Measurements from ENCODE around the gene NUDCD2. TPM values are rescaled to one million over a fixed set of nuclear protein-coding genes. Genes with fewer than 3 reads are reported as not detected.
A peak's percentile ranks its signal among the peaks of the same experiment; 100 is the strongest.

Gene NUDCD2
- total RNA-seq, 2 donors from 2014 or later, result 50.2 to 58.0 TPM

GRCh38 chr5:163497315-163497714 lies 37.4 kb upstream of the NUDCD2 start:
- Mint-ChIP-seq H3K36me3 (ENCODE audit: insufficient read depth in 2 of 2) (peaks cover 0 to 2% of the 10 kb centered on the region in 2 donors), H3K27me3 (ENCODE audit: low read depth) (no peaks in the 10 kb centered on the region), H3K27ac (no peak overlapping the region), H3K9me3 (no peaks in the 10 kb centered on the region), H3K4me1 (ENCODE audit: low read depth) (no peaks in the 10 kb centered on the region), H3K4me3 (no peak overlapping the region)
- ATAC-seq (replicated peaks in 1 of 2) (no peak), DNase-seq (no peak)

GRCh38 chr5:163496286-163496685 lies 36.4 kb upstream of the NUDCD2 start:
- ATAC-seq (replicated peaks in 1 of 2), result no peak
- H3K27me3 Mint-ChIP-seq (ENCODE audit: low read depth), result no peaks in the 10 kb centered on the region
- no peak overlapping the region for H3K4me3 Mint-ChIP-seq
- H3K27ac Mint-ChIP-seq, result no peak overlapping the region
- no peak for DNase-seq
- no peaks in the 10 kb centered on the region for H3K9me3 Mint-ChIP-seq
- peaks cover 4 to 6% of the 10 kb centered on the region in 2 donors for H3K36me3 Mint-ChIP-seq (ENCODE audit: insufficient read depth in 2 of 2)
- H3K4me1 Mint-ChIP-seq (ENCODE audit: low read depth), result no peaks in the 10 kb centered on the region

DNA sequence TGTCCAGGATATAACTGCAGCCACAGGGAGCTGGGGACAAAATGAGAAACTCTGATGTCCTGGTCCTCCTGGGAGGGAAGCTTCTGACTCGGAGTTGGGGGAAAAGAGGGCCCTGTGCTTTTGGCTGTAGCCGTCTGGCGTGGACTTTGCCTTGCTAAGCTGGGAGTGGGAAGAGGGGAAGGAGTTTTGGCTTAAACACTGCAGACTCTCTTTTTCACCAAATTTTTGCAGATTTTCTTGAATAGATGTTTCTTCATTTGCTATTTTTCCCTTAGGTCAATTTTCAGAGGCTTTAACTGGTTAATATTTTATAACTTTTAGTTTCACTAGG lies 29.8 kb upstream of the NUDCD2 start:
- H3K27ac Mint-ChIP-seq, result no peak overlapping the region
- no peak overlapping the region for H3K4me3 Mint-ChIP-seq
- no peak for ATAC-seq (replicated peaks in 1 of 2)
- peaks cover 13 to 36% of the 10 kb centered on the region in 2 donors for H3K36me3 Mint-ChIP-seq (ENCODE audit: insufficient read depth in 2 of 2)
- H3K9me3 Mint-ChIP-seq, result no peaks in the 10 kb centered on the region
- DNase-seq, result no peak
- H3K4me1 Mint-ChIP-seq (ENCODE audit: low read depth), result no peaks in the 10 kb centered on the region
- no peaks in the 10 kb centered on the region for H3K27me3 Mint-ChIP-seq (ENCODE audit: low read depth)

GRCh38 chr5:163489055-163489744 lies 29.3 kb upstream of the NUDCD2 start:
- Mint-ChIP-seq H3K4me3 (no peak overlapping the region), H3K27ac (no peak overlapping the region), H3K4me1 (ENCODE audit: low read depth) (no peaks in the 10 kb centered on the region), H3K36me3 (ENCODE audit: insufficient read depth in 2 of 2) (peaks cover 16 to 38% of the 10 kb centered on the region in 2 donors), H3K9me3 (no peaks in the 10 kb centered on the region), H3K27me3 (ENCODE audit: low read depth) (no peaks in the 10 kb centered on the region)
- DNase-seq (no peak), ATAC-seq (replicated peaks in 1 of 2) (no peak)

DNA sequence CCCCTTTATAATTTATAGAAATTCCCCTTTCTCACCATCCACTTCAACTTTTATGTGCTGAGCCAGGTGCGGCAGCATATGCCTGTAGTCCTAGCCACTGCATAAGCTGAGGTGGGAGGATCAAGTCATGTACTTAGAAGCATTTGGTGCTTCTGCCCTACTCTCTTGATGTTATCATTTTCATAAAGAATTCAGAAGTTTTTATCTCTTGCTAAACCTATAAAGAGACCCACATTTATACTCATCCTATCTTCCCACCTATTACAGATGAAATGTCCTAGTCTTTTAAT lies 19.0 kb upstream of the NUDCD2 start:
- H3K36me3 Mint-ChIP-seq (ENCODE audit: insufficient read depth in 2 of 2), result peaks cover 16 to 57% of the 10 kb centered on the region in 2 donors
- no peak for ATAC-seq (replicated peaks in 1 of 2)

DNA sequence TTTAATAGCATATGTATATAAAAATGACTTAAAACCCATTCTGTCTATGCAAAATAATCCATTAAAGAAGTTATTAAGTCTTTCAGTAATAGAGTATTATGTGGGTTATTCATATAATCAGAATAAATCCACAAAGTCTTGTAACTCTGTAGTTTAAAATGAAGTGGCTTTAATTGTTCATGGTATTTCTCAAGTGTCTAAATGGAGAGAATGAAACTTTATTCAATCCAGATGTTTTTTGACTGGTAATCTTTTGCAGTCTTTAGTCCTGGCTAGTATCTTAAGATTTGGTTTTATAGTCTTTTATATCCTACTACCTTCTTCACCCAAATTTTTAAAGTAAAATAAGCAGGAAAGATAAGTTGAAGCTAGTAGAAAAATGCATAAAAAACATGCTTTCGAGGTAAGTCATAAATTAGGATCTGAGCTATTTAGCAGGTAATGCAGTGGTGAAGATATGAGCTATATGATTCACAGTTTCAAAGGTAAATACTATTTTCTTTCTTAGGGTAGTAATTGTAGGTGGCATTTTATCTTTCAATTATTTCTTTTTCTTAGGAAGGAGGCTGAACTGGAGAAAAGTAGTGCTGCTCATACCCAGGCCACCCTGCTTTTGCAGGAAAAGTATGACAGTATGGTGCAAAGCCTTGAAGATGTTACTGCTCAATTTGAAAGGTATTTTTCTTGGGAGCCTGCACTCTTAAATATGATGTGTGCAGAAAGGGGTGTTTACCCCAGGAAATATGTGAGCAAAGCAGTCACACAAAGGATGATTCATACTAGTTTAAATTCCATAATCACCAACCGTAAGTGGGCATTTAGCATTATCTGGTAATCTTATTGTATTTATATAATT lies 18.5 kb upstream of the NUDCD2 start:
- ATAC-seq (replicated peaks in 1 of 2) (no peak), DNase-seq (no peak)
- Mint-ChIP-seq H3K4me1 (ENCODE audit: low read depth) (peaks cover 18% of the 10 kb centered on the region), H3K36me3 (ENCODE audit: insufficient read depth in 2 of 2) (peaks cover 18 to 57% of the 10 kb centered on the region in 2 donors), H3K9me3 (no peaks in the 10 kb centered on the region), H3K4me3 (no peak overlapping the region), H3K27ac (no peak overlapping the region), H3K27me3 (ENCODE audit: low read depth) (no peaks in the 10 kb centered on the region)

More for the DNA sequence above, 19.0 kb upstream of the NUDCD2 start:
- no peak overlapping the region for H3K27ac Mint-ChIP-seq
- H3K4me3 Mint-ChIP-seq, result no peak overlapping the region
- H3K9me3 Mint-ChIP-seq, result no peaks in the 10 kb centered on the region
- peaks cover 18% of the 10 kb centered on the region for H3K4me1 Mint-ChIP-seq (ENCODE audit: low read depth)
- no peaks in the 10 kb centered on the region for H3K27me3 Mint-ChIP-seq (ENCODE audit: low read depth)
- DNase-seq, result no peak

DNA sequence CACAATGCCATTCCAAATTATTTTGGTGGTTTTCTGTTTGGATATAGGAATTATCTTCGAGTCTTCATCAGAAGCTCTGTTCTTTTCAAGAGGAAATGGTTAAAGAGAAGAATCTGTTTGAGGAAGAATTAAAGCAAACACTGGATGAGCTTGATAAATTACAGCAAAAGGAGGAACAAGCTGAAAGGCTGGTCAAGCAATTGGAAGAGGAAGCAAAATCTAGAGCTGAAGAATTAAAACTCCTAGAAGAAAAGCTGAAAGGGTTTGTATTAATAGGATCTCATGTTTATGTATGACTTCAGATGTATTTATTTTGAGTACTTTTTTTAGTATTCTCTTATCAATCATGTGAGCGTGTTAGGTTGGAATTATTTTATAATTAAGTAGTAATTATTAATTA lies 15.5 kb upstream of the NUDCD2 start:
- no peak overlapping the region for H3K27ac Mint-ChIP-seq
- DNase-seq (no peak), ATAC-seq (replicated peaks in 1 of 2) (no peak)
- no peaks in the 10 kb centered on the region for H3K27me3 Mint-ChIP-seq (ENCODE audit: low read depth)
- peaks cover 18% of the 10 kb centered on the region for H3K4me1 Mint-ChIP-seq (ENCODE audit: low read depth)
- peaks cover 17 to 57% of the 10 kb centered on the region in 2 donors for H3K36me3 Mint-ChIP-seq (ENCODE audit: insufficient read depth in 2 of 2)
- H3K4me3 Mint-ChIP-seq, result no peak overlapping the region
- no peaks in the 10 kb centered on the region for H3K9me3 Mint-ChIP-seq

- Mint-ChIP-seq H3K4me3 (no peak overlapping the region), H3K4me1 (ENCODE audit: low read depth) (peaks cover 18% of the 10 kb centered on the region), H3K9me3 (no peaks in the 10 kb centered on the region), H3K27ac (no peak overlapping the region), H3K36me3 (ENCODE audit: insufficient read depth in 2 of 2) (peaks cover 19 to 54% of the 10 kb centered on the region in 2 donors), H3K27me3 (ENCODE audit: low read depth) (no peaks in the 10 kb centered on the region)
- no peak for DNase-seq
- ATAC-seq (replicated peaks in 1 of 2), result no peak
These were observed 13.8 kb upstream of the NUDCD2 start for GRCh38 chr5:163473635-163474243.

- no peaks in the 10 kb centered on the region for H3K9me3 Mint-ChIP-seq
- peaks cover 17 to 41% of the 10 kb centered on the region in 2 donors for H3K36me3 Mint-ChIP-seq (ENCODE audit: insufficient read depth in 2 of 2)
- no peaks in the 10 kb centered on the region for H3K27me3 Mint-ChIP-seq (ENCODE audit: low read depth)
- DNase-seq, result no peak
- peak overlapping the region in 1 of 2 donors; percentile 37 for H3K4me3 Mint-ChIP-seq
- peak overlapping the region; percentile 46 for H3K27ac Mint-ChIP-seq
- ATAC-seq (replicated peaks in 1 of 2), result no peak
- peaks cover 12% of the 10 kb centered on the region for H3K4me1 Mint-ChIP-seq (ENCODE audit: low read depth)
These were observed 7.8 kb upstream of the NUDCD2 start for GRCh38 chr5:163467682-163468081.

GRCh38 chr5:163463063-163463435 lies 3.1 kb upstream of the NUDCD2 start:
- Mint-ChIP-seq H3K27ac (peak overlapping the region; percentile 68), H3K4me3 (peak overlapping the region; percentile 39 to 95), H3K4me1 (ENCODE audit: low read depth) (peaks cover 23% of the 10 kb centered on the region), H3K36me3 (ENCODE audit: insufficient read depth in 2 of 2) (peaks cover 14 to 27% of the 10 kb centered on the region in 2 donors), H3K27me3 (ENCODE audit: low read depth) (no peaks in the 10 kb centered on the region), H3K9me3 (no peaks in the 10 kb centered on the region)
- no peak for ATAC-seq (replicated peaks in 1 of 2)
- no peak for DNase-seq

DNA sequence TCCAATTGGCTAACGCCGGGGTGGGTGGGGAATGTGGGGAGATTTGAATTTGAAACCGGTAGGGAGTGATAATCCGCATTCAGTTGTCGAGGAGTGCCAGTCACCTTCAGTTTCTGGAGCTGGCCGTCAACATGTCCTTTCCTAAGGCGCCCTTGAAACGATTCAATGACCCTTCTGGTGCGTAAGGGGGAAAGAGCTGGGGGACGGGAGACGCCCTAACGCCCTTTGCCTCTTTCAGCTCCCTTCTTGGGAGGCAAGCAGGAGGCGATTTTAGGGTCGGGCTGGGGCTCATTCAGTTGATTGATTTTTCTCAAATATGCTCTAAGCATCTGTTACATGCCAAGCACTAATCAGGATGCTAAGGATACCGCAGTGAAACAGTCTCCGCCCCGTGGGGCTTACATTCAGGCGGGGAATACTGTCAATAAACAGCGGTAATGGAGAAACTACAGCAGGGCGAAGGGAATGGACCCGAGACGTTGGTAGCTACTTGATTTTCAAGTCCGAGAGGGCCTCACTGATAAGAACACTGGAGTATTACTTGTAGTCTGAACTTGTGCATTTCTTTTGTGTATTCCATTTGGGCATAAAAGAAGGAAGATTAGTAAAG lies 765 bp upstream of the NUDCD2 start, which contains the start of gene HMMR:
Gene HMMR (plus strand): TSS at position 71 of the 610 bp plus-strand sequence. CDS start 61 bp downstream, at position 132.
- Mint-ChIP-seq H3K4me1 (ENCODE audit: low read depth) (peaks cover 46% of the 10 kb centered on the region), H3K4me3 (peak within 1 kb of the TSS; percentile 85 to 97), H3K27ac (peak within 1 kb of the TSS; percentile 100), H3K9me3 (no peaks in the 10 kb centered on the region), H3K27me3 (ENCODE audit: low read depth) (no peaks in the 10 kb centered on the region), H3K36me3 (ENCODE audit: insufficient read depth in 2 of 2) (peaks cover 17 to 32% of the 10 kb centered on the region in 2 donors)
- no peak for DNase-seq
- ATAC-seq (replicated peaks in 1 of 2), result no peak

DNA sequence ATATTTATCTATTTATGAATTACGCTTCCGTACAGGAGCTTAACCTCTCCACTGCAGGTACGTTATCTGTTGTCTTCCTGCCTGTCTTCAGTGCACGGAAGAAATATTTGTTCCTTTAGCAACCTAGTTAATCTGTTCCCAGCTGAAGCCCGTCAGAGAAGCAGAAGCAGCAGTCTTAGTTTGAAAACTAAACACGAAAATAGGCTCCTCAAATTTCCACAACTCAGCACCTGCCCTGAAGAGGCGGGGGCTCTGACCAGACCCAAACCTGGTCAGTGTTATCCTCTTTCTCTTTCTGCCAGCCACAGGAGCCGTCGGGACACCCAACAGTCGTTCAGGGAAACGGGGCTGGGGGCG lies 462 bp downstream of the NUDCD2 start:
- Mint-ChIP-seq H3K36me3 (ENCODE audit: insufficient read depth in 2 of 2) (peaks cover 18 to 38% of the 10 kb centered on the region in 2 donors), H3K9me3 (no peaks in the 10 kb centered on the region), H3K27me3 (ENCODE audit: low read depth) (no peaks in the 10 kb centered on the region), H3K4me1 (ENCODE audit: low read depth) (peaks cover 52% of the 10 kb centered on the region), H3K27ac (peak overlapping the region; percentile 100), H3K4me3 (peak overlapping the region; percentile 85 to 97)
- ATAC-seq (replicated peaks in 1 of 2) (no peak), DNase-seq (no peak)

DNA sequence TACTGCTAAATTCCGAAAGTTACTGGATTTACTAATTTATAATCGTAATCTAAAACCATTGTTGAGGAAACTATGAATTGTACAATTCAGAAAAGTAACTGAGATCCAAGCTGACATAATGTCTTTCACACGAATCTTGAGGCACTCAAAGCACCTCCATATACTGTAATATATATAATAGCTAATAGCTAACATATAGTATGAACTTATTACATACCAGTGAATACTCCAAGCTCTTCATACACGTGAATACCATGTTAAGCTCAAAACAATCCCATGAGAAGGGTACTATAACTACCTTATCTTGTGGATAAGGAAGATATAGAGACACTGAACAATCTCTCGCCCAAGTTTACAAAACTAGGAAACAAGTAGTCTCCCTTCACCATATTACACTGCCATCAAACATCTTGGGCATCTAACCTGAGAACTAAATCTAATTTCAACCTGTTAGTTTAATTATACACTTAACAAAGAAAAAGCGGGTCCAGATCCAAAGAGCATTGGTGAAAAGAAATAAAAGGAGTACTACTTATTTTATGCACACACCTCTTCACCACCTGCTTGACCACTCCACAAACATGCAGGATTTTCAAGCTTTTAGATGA lies 1.0 kb downstream of the NUDCD2 start:
- no peaks in the 10 kb centered on the region for H3K27me3 Mint-ChIP-seq (ENCODE audit: low read depth)
- H3K4me1 Mint-ChIP-seq (ENCODE audit: low read depth), result peaks cover 52% of the 10 kb centered on the region
- ATAC-seq (replicated peaks in 1 of 2), result no peak
- peak overlapping the region; percentile 85 to 97 for H3K4me3 Mint-ChIP-seq
- peaks cover 15 to 34% of the 10 kb centered on the region in 2 donors for H3K36me3 Mint-ChIP-seq (ENCODE audit: insufficient read depth in 2 of 2)
- DNase-seq, result no peak
- no peaks in the 10 kb centered on the region for H3K9me3 Mint-ChIP-seq
- peak overlapping the region; percentile 100 for H3K27ac Mint-ChIP-seq
